ENCODE results near the gene KRT82. TPM values are rescaled to one million over a fixed set of nuclear protein-coding genes. Genes with fewer than 3 reads are reported as not detected.

The KRT82 gene
- total RNA-seq, 2 experiments from 2014 or later = not detected

- POLR2A ChIA-PET = no interaction called here
- no peaks in the 10 kb centered on the region for H3K36me3 Mint-ChIP-seq
These were observed 46.0 kb downstream of the KRT82 start for GRCh38 chr12:52360106-52360662.

GRCh38 chr12:52359621-52360061 is 46.5 kb downstream of the KRT82 start:
- peaks cover 7% of the 10 kb centered on the region for H3K4me1 Mint-ChIP-seq (ENCODE audit: low read depth)
- no peaks in the 10 kb centered on the region for H3K27me3 Mint-ChIP-seq
- no peak for DNase-seq
- intact Hi-C loops (cut with micrococcal nuclease) = no loop called here
- H3K4me3 Mint-ChIP-seq = no peak overlapping the region
- ChIA-PET CTCF (interaction anchor here (1.0 kb wide), 1 partner anchor 10 kb away, joined by 3 read pairs; no protein-coding TSS in a partner anchor), POLR2A (no interaction called here)
- H3K27ac Mint-ChIP-seq = no peak overlapping the region
- no peaks in the 10 kb centered on the region for H3K9me3 Mint-ChIP-seq
- no peaks in the 10 kb centered on the region for H3K36me3 Mint-ChIP-seq

More at GRCh38 chr12:52360106-52360662, 46.0 kb downstream of the KRT82 start:
- Mint-ChIP-seq H3K27ac (no peak overlapping the region), H3K4me3 (no peak overlapping the region), H3K27me3 (no peaks in the 10 kb centered on the region), H3K9me3 (no peaks in the 10 kb centered on the region), H3K4me1 (ENCODE audit: low read depth) (peaks cover 7% of the 10 kb centered on the region)
- DNase-seq = no peak
- intact Hi-C loops (cut with micrococcal nuclease) = no loop called here
- CTCF ChIA-PET = interaction anchor here (1.0 kb wide), 1 partner anchor 9 kb away, joined by 3 read pairs; no protein-coding TSS in a partner anchor

- H3K27me3 Mint-ChIP-seq = peaks cover 3% of the 10 kb centered on the region
- H3K36me3 Mint-ChIP-seq = no peaks in the 10 kb centered on the region
- no peak overlapping the region for H3K4me3 Mint-ChIP-seq
- H3K27ac Mint-ChIP-seq = no peak overlapping the region
- H3K9me3 Mint-ChIP-seq = no peaks in the 10 kb centered on the region
- H3K4me1 Mint-ChIP-seq (ENCODE audit: low read depth) = peaks cover 7% of the 10 kb centered on the region
- DNase-seq = peak; percentile 14
- ChIA-PET POLR2A (no interaction called here), CTCF (interaction anchor here (0.8 kb wide), 1 partner anchor 507 kb away, joined by 3 read pairs; no protein-coding TSS in a partner anchor)
- intact Hi-C loops (cut with micrococcal nuclease) = no loop called here
These were observed 47.4 kb downstream of the KRT82 start for GRCh38 chr12:52358575-52359350.

GRCh38 chr12:52356762-52357580 is 49.2 kb downstream of the KRT82 start:
- no peaks in the 10 kb centered on the region for H3K36me3 Mint-ChIP-seq
- peaks cover 9% of the 10 kb centered on the region for H3K4me1 Mint-ChIP-seq (ENCODE audit: low read depth)
- CTCF ChIA-PET = no interaction called here
- H3K9me3 Mint-ChIP-seq = no peaks in the 10 kb centered on the region
- DNase-seq = no peak
- no peak overlapping the region for H3K27ac Mint-ChIP-seq
- POLR2A ChIA-PET = no interaction called here
- peaks cover 5% of the 10 kb centered on the region for H3K27me3 Mint-ChIP-seq
- intact Hi-C loops (cut with micrococcal nuclease) = no loop called here
- no peak overlapping the region for H3K4me3 Mint-ChIP-seq

- H3K4me3 Mint-ChIP-seq = no peak overlapping the region
- no peaks in the 10 kb centered on the region for H3K9me3 Mint-ChIP-seq
- CTCF ChIA-PET = no interaction called here
- H3K4me1 Mint-ChIP-seq (ENCODE audit: low read depth) = peaks cover 13% of the 10 kb centered on the region
- no peak for DNase-seq
- intact Hi-C loops (cut with micrococcal nuclease) = no loop called here
- H3K27ac Mint-ChIP-seq = no peak overlapping the region
- peaks cover 5% of the 10 kb centered on the region for H3K27me3 Mint-ChIP-seq
- no peaks in the 10 kb centered on the region for H3K36me3 Mint-ChIP-seq
- POLR2A ChIA-PET = no interaction called here
These were observed 49.9 kb downstream of the KRT82 start for GRCh38 chr12:52356031-52356761.

- no peaks in the 10 kb centered on the region for H3K9me3 Mint-ChIP-seq
- H3K4me1 Mint-ChIP-seq (ENCODE audit: low read depth) = peaks cover 13% of the 10 kb centered on the region
- H3K4me3 Mint-ChIP-seq = no peak overlapping the region
- DNase-seq = no peak
- no peaks in the 10 kb centered on the region for H3K36me3 Mint-ChIP-seq
- intact Hi-C loops (cut with micrococcal nuclease) = no loop called here
- peaks cover 5% of the 10 kb centered on the region for H3K27me3 Mint-ChIP-seq
- CTCF ChIA-PET = interaction anchor here (0.6 kb wide), 1 partner anchor 525 kb away, joined by 3 read pairs; no protein-coding TSS in a partner anchor
- POLR2A ChIA-PET = interaction anchor here (0.7 kb wide), 1 partner anchor 341 kb away, joined by 3 read pairs; no protein-coding TSS in a partner anchor
- no peak overlapping the region for H3K27ac Mint-ChIP-seq
These were observed 51.0 kb downstream of the KRT82 start for GRCh38 chr12:52355176-52355575.

- Mint-ChIP-seq H3K27me3 (peaks cover 5% of the 10 kb centered on the region), H3K36me3 (no peaks in the 10 kb centered on the region), H3K27ac (no peak overlapping the region), H3K4me1 (ENCODE audit: low read depth) (peaks cover 13% of the 10 kb centered on the region), H3K9me3 (no peaks in the 10 kb centered on the region), H3K4me3 (no peak overlapping the region)
- no peak for DNase-seq
- POLR2A ChIA-PET = no interaction called here
- intact Hi-C loops (cut with micrococcal nuclease) = no loop called here
- CTCF ChIA-PET = interaction anchor here (0.7 kb wide), 1 partner anchor 18 kb away, joined by 3 read pairs; no protein-coding TSS in a partner anchor
These were observed 51.9 kb downstream of the KRT82 start for GRCh38 chr12:52354200-52354599.

- no peaks in the 10 kb centered on the region for H3K9me3 Mint-ChIP-seq
- intact Hi-C loops (cut with micrococcal nuclease) = no loop called here
- DNase-seq = no peak
- peaks cover 11% of the 10 kb centered on the region for H3K4me1 Mint-ChIP-seq (ENCODE audit: low read depth)
- POLR2A ChIA-PET = no interaction called here
- H3K4me3 Mint-ChIP-seq = no peak overlapping the region
- CTCF ChIA-PET = interaction anchor here (0.7 to 1.2 kb wide), 2 partner anchors 18 to 517 kb away, joined by 3 to 5 read pairs; no protein-coding TSS in a partner anchor
- no peak overlapping the region for H3K27ac Mint-ChIP-seq
- peaks cover 5% of the 10 kb centered on the region for H3K27me3 Mint-ChIP-seq
- H3K36me3 Mint-ChIP-seq = no peaks in the 10 kb centered on the region
These were observed 52.4 kb downstream of the KRT82 start for GRCh38 chr12:52353766-52354165.

- Mint-ChIP-seq H3K36me3 (no peaks in the 10 kb centered on the region), H3K9me3 (no peaks in the 10 kb centered on the region), H3K4me1 (ENCODE audit: low read depth) (peaks cover 6% of the 10 kb centered on the region), H3K27me3 (peaks cover 5% of the 10 kb centered on the region), H3K4me3 (no peak overlapping the region), H3K27ac (no peak overlapping the region)
- ChIA-PET POLR2A (no interaction called here), CTCF (interaction anchor here (1.2 kb wide), 1 partner anchor 518 kb away, joined by 5 read pairs; no protein-coding TSS in a partner anchor)
- DNase-seq = no peak
- intact Hi-C loops (cut with micrococcal nuclease) = no loop called here
These were observed 53.2 kb downstream of the KRT82 start for GRCh38 chr12:52352951-52353350.

GRCh38 chr12:52351196-52352059 is 54.7 kb downstream of the KRT82 start:
- CTCF ChIA-PET = interaction anchor here (0.6 to 1.8 kb wide), 6 partner anchors 10 to 629 kb away, joined by 3 to 4 read pairs (median 3); no protein-coding TSS in a partner anchor
- peak; percentile 58 for DNase-seq
- Mint-ChIP-seq H3K9me3 (no peaks in the 10 kb centered on the region), H3K4me3 (no peak overlapping the region), H3K27me3 (peaks cover 5% of the 10 kb centered on the region), H3K36me3 (no peaks in the 10 kb centered on the region), H3K4me1 (ENCODE audit: low read depth) (peaks cover 6% of the 10 kb centered on the region), H3K27ac (no peak overlapping the region)
- POLR2A ChIA-PET = no interaction called here
- intact Hi-C loops (cut with micrococcal nuclease) = no loop called here

- POLR2A ChIA-PET = no interaction called here
- Mint-ChIP-seq H3K36me3 (no peaks in the 10 kb centered on the region), H3K27me3 (peaks cover 5% of the 10 kb centered on the region), H3K4me1 (ENCODE audit: low read depth) (peaks cover 6% of the 10 kb centered on the region), H3K4me3 (no peak overlapping the region), H3K9me3 (no peaks in the 10 kb centered on the region), H3K27ac (no peak overlapping the region)
- CTCF ChIA-PET = interaction anchor here (0.7 to 1.8 kb wide), 4 partner anchors 11 to 72 kb away, joined by 3 to 4 read pairs (median 3); no protein-coding TSS in a partner anchor
- DNase-seq = no peak
- intact Hi-C loops (cut with micrococcal nuclease) = no loop called here
These were observed 55.3 kb downstream of the KRT82 start for GRCh38 chr12:52350786-52351185.

All from activated CD4-positive, alpha-beta memory T cell treated with anti-CD3 and anti-CD28 coated beads for 36 hours (primary cell).